ENCODE data around the gene CAPN15. TPM values are rescaled to one million over a fixed set of nuclear protein-coding genes. Genes with fewer than 3 reads are reported as not detected.
"Not testable (repeated sequence)": the region's sequence is repeated elsewhere in the genome, so short reads cannot be mapped to it uniquely, and the experiment has no call there.

Gene CAPN15
- total RNA-seq, 2 experiments from 2014 or later = 76.4 to 81.2 TPM

- Mint-ChIP-seq H3K27me3 (no peaks in the 10 kb centered on the region), H3K9me3 (no peaks in the 10 kb centered on the region), H3K27ac (no peak overlapping the region), H3K36me3 (ENCODE audit: low read depth) (no peaks in the 10 kb centered on the region), H3K4me3 (no peak overlapping the region), H3K4me1 (ENCODE audit: low read depth) (no peaks in the 10 kb centered on the region)
- ChIA-PET POLR2A (no interaction called here), CTCF (no interaction called here)
- DNase-seq = no peak
- TF ChIP-seq CTCF (IDR thresholded peaks at IDR 0.05) = no peak
- intact Hi-C loops (cut with micrococcal nuclease) = no loop called here
- ATAC-seq = no peak
These were observed 24.1 kb upstream of the CAPN15 start for GRCh38 chr16:503150-504071.

GRCh38 chr16:505479-506245 lies 21.9 kb upstream of the CAPN15 start:
- H3K27ac Mint-ChIP-seq = no peak overlapping the region
- H3K4me1 Mint-ChIP-seq (ENCODE audit: low read depth) = no peaks in the 10 kb centered on the region
- CTCF ChIA-PET = no interaction called here
- no peaks in the 10 kb centered on the region for H3K9me3 Mint-ChIP-seq
- intact Hi-C loops (cut with micrococcal nuclease) = no loop called here
- no peaks in the 10 kb centered on the region for H3K27me3 Mint-ChIP-seq
- H3K4me3 Mint-ChIP-seq = no peak overlapping the region
- H3K36me3 Mint-ChIP-seq (ENCODE audit: low read depth) = no peaks in the 10 kb centered on the region
- POLR2A ChIA-PET = no interaction called here
- ATAC-seq = no peak
- no peak for TF ChIP-seq CTCF (IDR thresholded peaks at IDR 0.05)
- DNase-seq = no peak

- intact Hi-C loops (cut with micrococcal nuclease) = no loop called here
- no peak overlapping the region for H3K4me3 Mint-ChIP-seq
- no peaks in the 10 kb centered on the region for H3K36me3 Mint-ChIP-seq (ENCODE audit: low read depth)
- no peaks in the 10 kb centered on the region for H3K4me1 Mint-ChIP-seq (ENCODE audit: low read depth)
- CTCF ChIA-PET = no interaction called here
- ATAC-seq (no peak), DNase-seq (no peak)
- no peaks in the 10 kb centered on the region for H3K27me3 Mint-ChIP-seq
- POLR2A ChIA-PET = no interaction called here
- TF ChIP-seq CTCF (IDR thresholded peaks at IDR 0.05) = no peak
- no peaks in the 10 kb centered on the region for H3K9me3 Mint-ChIP-seq
- H3K27ac Mint-ChIP-seq = no peak overlapping the region
These were observed 21.3 kb upstream of the CAPN15 start for GRCh38 chr16:506246-506546.

GRCh38 chr16:507527-507926 lies 20.0 kb upstream of the CAPN15 start:
- H3K27ac Mint-ChIP-seq; H3K4me3 Mint-ChIP-seq; intact Hi-C loops (cut with micrococcal nuclease); H3K27me3 Mint-ChIP-seq; H3K36me3 Mint-ChIP-seq (ENCODE audit: low read depth); DNase-seq; H3K9me3 Mint-ChIP-seq; POLR2A ChIA-PET; CTCF ChIA-PET; ATAC-seq; H3K4me1 Mint-ChIP-seq (ENCODE audit: low read depth): not testable (repeated sequence)

GRCh38 chr16:507996-508395 lies 19.5 kb upstream of the CAPN15 start:
- H3K27ac Mint-ChIP-seq = no peak overlapping the region

More at GRCh38 chr16:507996-508395, 19.5 kb upstream of the CAPN15 start:
- Mint-ChIP-seq H3K9me3 (no peaks in the 10 kb centered on the region), H3K4me3 (no peak overlapping the region), H3K27me3 (no peaks in the 10 kb centered on the region), H3K36me3 (ENCODE audit: low read depth) (no peaks in the 10 kb centered on the region), H3K4me1 (ENCODE audit: low read depth) (no peaks in the 10 kb centered on the region)
- TF ChIP-seq CTCF (IDR thresholded peaks at IDR 0.05) = no peak
- DNase-seq (no peak), ATAC-seq (no peak)
- ChIA-PET POLR2A (no interaction called here), CTCF (no interaction called here)
- intact Hi-C loops (cut with micrococcal nuclease) = no loop called here
